HG03135 (cell line): ENCODE results near the gene FAM9C.
"Not testable (repeated sequence)": the region's sequence is repeated elsewhere in the genome, so short reads cannot be mapped to it uniquely, and the experiment has no call there.

Experiments
- ATAC-seq: cut with Tn5 transposase; IDR thresholded peaks from one replicate; pipeline ENCODE4 v1.9.1; 2021; ENCODE audit warnings: mild to moderate bottlenecking, moderate library complexity; ENCODE audit not compliant: unreplicated experiment

FAM9C gene

GRCh38 chrX:13043938-13044337 is 482 bp downstream of the FAM9C start:
- no peak for ATAC-seq

DNA sequence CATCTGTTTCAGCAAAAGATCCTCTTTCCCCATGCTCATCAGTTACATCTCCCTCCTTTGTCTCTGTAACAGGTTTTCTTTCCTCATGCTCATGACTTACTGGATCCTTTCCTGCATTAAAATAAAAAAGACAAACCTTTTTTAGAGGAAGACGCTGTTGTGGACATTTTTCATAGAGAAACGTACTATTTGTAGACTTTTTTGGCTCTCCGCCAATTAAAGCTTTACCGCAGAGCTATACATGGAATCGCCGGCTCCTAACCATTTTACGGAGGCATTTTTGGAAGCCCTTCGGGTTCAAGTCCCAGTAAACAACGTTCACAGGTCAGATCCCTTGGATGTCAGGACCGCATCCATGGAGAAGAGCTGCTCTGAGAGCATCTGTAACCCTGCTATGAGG is 1.3 kb downstream of the FAM9C start:
- no peak for ATAC-seq

GRCh38 chrX:13036896-13037295 is 7.5 kb downstream of the FAM9C start:
- ATAC-seq = no peak

DNA sequence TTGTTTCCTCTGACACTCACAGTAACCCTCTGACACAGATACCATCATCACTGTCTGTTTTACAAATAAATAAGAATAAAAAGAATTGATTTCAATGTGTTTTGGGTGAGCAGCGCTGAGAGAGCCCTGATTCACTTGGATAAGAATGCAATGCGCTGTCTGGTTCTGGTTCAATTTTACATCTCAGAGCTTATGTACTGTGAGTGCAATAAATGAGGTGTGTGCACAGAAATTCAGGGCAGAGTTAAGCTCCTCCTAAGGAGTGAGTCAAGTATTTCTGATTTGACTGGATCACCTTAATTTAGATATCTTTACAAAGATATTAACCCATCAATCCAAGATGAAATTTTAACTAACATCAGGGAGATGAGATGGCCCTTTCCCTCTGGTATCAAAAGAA is 11.2 kb downstream of the FAM9C start:
- no peak for ATAC-seq

- ATAC-seq = no peak
Observed at GRCh38 chrX:13029887-13030771, 14.3 kb downstream of the FAM9C start.

GRCh38 chrX:13029637-13029886 is 14.9 kb downstream of the FAM9C start:
- ATAC-seq = no peak

DNA sequence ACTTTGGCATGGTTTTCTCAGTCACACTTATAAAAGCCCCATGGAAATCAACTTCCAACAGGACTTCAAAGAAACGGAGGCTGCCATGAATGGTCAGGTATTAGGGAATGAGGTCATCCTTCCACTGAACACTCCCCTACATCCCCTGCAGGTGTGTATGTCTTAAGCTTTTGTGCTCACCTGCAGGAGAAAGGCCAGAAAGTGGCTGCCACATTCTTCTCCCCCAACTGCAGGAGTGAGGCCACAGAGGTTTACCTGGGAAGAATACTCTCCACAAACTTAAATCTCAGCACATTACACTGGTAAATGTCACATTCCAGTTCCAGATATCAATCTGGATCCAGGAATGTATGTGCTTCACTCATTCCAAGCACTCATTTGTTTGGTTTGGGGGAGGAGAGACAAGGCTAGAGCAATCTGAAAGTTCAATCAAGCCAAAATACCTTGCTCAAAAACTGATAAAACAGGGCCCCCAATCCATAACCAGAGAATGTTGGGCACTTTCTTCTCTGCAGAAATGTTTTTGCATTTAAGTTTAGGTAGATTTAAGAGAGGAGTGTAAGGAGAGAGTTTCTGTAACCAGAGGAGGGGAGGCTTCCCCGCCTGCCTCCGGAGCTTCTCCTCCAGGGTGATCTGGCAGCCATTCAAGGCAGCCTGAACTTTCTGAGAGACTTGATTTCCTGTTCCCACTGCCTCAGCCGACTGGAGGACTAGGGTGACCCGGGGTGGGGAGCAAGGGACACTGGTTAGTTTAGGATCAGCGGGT is 15.4 kb downstream of the FAM9C start:
- no peak for ATAC-seq

GRCh38 chrX:13026877-13027652 is 17.4 kb downstream of the FAM9C start:
- ATAC-seq = no peak

DNA sequence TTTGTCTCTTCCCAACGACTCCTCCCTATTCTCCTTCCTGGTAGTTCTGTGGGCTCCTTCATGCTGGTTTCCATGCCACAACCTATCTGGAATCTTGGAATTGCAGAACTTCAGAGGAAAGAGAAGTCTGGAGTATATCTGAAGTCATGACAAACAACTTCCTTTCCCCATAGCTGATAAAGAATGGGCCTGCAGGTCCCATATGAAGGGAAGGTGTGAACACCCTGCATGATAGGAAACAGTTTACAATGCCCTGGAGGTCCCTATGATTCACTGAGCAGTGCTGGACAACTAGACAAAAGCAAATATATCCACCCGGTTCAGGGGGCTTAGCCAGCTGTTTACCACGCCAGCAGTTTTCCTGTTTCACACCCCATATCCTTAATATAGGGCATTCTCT is 19.4 kb downstream of the FAM9C start:
- ATAC-seq = no peak

DNA sequence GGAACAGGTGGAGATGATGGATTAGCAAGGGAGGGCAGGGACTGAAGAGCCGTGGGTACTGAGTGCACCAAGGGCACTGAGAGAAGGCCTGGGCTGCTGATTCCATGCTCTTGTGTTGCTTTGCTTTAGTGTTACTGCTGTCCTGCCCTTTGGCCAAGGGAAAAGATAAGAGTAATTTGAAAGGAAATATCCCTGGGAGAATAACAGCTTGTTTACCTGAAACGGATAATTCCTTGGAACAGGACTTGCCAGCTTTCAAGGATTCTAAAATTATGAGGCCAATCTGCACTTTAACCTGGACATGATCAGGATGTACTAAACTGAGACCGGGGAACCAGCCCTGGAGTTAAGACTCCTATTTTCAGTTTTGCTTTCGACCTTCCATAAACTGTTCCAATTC is 20.4 kb downstream of the FAM9C start:
- ATAC-seq = no peak

- no peak for ATAC-seq
Observed at GRCh38 chrX:13023567-13023966, 20.9 kb downstream of the FAM9C start.

GRCh38 chrX:13022926-13023325 is 21.5 kb downstream of the FAM9C start:
- peak; percentile 73 for ATAC-seq

DNA sequence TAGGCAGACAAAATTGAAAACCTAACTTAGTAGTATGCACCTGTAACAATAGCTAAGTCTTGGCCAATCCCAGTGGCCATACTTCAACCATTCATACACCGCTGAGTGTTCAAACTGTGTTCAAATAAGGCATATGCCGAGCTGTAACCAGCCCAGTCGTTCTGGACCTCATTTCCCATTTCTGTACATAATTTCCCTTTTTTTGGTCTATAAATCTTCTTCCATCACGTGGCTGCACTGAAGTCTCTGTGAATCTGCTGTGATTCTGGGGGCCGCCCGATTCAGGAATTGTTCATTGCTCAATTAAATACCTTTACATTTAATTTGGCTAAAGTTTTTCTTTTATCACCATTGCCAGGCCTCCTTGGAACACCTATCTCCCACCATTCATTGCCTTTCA is 27.7 kb downstream of the FAM9C start:
- ATAC-seq = not testable (repeated sequence)

GRCh38 chrX:13015536-13016236 is 28.7 kb downstream of the FAM9C start:
- ATAC-seq = no peak

- peak; percentile 35 for ATAC-seq
Observed at GRCh38 chrX:13014111-13015096, 30.0 kb downstream of the FAM9C start.

GRCh38 chrX:13013363-13014110 is 30.9 kb downstream of the FAM9C start:
- ATAC-seq = peak; percentile 88

DNA sequence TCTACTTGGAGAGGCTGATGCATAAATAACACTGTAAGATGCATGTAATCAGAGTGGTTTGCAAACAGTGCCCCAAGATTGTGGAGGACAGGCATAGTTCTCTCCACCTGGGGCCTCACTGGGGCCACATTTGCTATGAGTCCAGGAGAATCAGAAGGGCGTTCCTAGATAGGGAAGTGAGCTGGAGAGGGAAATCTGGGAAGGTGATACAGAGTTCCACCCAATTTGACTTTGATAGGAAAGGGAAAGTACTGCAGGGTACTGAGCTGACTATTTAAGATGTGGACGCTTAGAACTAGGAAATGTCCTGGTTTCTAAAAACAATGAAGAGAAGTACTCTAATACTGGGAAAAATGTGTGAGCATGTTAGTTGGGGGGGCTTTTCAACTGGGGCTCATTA is 33.9 kb downstream of the FAM9C start:
- no peak for ATAC-seq

- no peak for ATAC-seq
Observed at GRCh38 chrX:13009844-13010243, 34.6 kb downstream of the FAM9C start.

DNA sequence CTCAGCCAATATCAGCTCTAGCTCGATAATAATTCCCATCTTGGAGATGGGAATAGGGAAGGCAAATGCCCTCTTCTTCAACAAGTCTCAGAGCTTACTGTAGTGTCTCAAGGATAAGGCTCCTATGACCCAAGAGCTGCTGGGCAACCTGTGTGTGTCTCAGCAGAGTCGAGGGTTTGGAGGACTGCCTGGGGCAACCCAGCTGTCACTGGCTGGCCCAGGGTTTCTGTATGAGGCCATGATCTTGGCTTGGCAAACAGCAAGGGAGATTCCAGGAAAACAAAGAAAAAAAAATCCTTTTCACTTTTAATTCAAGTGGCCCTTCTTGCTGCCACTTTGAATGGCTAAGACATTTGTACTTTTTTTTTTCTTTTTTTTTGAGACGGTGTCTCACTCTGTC is 35.1 kb downstream of the FAM9C start:
- ATAC-seq = no peak
